ENCODE results near the gene KRTAP10-2.
"Not testable (repeated sequence)": the region's sequence is repeated elsewhere in the genome, so short reads cannot be mapped to it uniquely, and the experiment has no call there.

DNA sequence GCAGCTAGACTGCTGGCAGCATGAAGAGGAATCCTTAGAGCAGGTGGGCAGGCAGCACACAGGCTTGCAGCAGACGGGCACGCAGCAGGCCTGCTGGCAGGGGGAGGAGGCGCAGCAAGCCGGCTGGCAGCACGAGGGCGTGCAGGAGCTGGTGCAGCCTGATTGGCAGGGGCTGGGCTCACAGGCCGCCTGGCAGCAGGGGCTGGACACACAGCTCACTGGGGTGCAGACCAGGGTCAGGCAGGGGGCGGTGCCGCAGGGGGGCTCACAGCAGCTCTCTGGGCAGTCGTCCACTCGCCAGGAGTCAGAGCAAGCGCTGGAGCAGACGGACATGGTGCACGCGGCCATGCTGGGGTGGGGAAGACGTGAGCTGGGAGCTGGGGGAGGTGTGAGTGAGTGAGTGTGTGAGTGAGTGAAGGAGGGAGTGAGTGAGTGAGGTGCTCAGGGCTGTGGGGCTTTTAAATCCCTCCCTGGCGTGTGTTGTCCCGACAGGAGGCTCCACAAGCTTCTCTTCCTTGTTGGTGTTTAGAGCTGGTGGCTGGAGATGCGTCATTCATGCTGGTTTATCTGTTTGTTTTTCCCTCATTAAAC is 29.0 kb upstream of the KRTAP10-2 start, which contains the start of gene KRTAP10-5:
- not testable (repeated sequence) for TF ChIP-seq POLR2AphosphoS5 (IDR thresholded peaks at IDR 0.05; ENCODE audit: borderline replicate concordance, low read depth, low read length); EZH2 (IDR thresholded peaks at IDR 0.05); FOXP2 (optimal IDR thresholded peaks at IDR 0.05; ENCODE audit: control extremely low read depth, extremely low read length, insufficient read depth)
